Renal cortex interstitium (tissue), 15 donors: ENCODE results near the gene COX15. TPM values are rescaled to one million over a fixed set of nuclear protein-coding genes. Genes with fewer than 3 reads are reported as not detected.

Experiments
- DNase-seq, 11 donors: peaks; one replicate each; pipeline ENCODE4 v3.0.0-alpha.2; 2013; ENCODE audit warnings: low read depth in 9 of 11, low spot score in 4 of 11; ENCODE audit errors: extremely low read depth in 1 of 11
- long read RNA-seq, 16 experiments: transcript quantifications; one replicate each; lab custom pipeline, GENCODE V29; 2026
- polyA plus RNA-seq, 3 donors: library from polyadenylated mRNA; unstranded; fragments of 120-200 nt; gene quantifications; one replicate each; pipeline ENCODE4 v1.2.1, GENCODE V29; 2013; ENCODE audit not compliant: insufficient read length in 3 of 3

Gene COX15
- polyA plus RNA-seq: 10 to 100 TPM; 46.3 to 62.1 (median 56.0) TPM
- long read RNA-seq, donor 1, transcript COX15-201 (9 exons, 2,356 nt): major isoform, 5 of 6 reads
- long read RNA-seq, donor 1, partial matches to known transcripts: 0 of 6 reads
- long read RNA-seq, donor 1, other reads (novel, unspliced or antisense): 0 of 6 reads
- long read RNA-seq, donor 2, partial matches to known transcripts: 0 of 4 reads
- long read RNA-seq, donor 2, other reads (novel, unspliced or antisense): 0 of 4 reads
- long read RNA-seq, donor 3, transcript COX15-201 (9 exons, 2,356 nt): major isoform, 12 of 14 reads
- long read RNA-seq, donor 3, partial matches to known transcripts: 0 of 14 reads
- long read RNA-seq, donor 3, other reads (novel, unspliced or antisense): 0 of 14 reads
- long read RNA-seq, donor 4, transcript COX15-201 (9 exons, 2,356 nt): major isoform, 5 of 6 reads
- long read RNA-seq, donor 4, partial matches to known transcripts: 0 of 6 reads
- long read RNA-seq, donor 4, other reads (novel, unspliced or antisense): 0 of 6 reads
- long read RNA-seq, donor 5: 0 reads
- long read RNA-seq, donor 6, transcript COX15-203 (2 exons, 366 nt): minor isoform, 5 of 33 reads
- long read RNA-seq, donor 6, transcript COX15-201 (9 exons, 2,356 nt): major isoform, 6 of 33 reads
- long read RNA-seq, donor 6, partial matches to known transcripts: 22 of 33 reads
- long read RNA-seq, donor 6, other reads (novel, unspliced or antisense): 0 of 33 reads
- long read RNA-seq, donor 7, transcript COX15-201 (9 exons, 2,356 nt): major isoform, 5 of 10 reads
- long read RNA-seq, donor 7, partial matches to known transcripts: 5 of 10 reads
- long read RNA-seq, donor 7, other reads (novel, unspliced or antisense): 0 of 10 reads
- long read RNA-seq, donor 8, transcript COX15-201 (9 exons, 2,356 nt): major isoform, 9 of 14 reads
- long read RNA-seq, donor 8, partial matches to known transcripts: 0 of 14 reads
- long read RNA-seq, donor 8, other reads (novel, unspliced or antisense): 0 of 14 reads
- long read RNA-seq, donor 9, transcript COX15-201 (9 exons, 2,356 nt): major isoform, 8 of 8 reads
- long read RNA-seq, donor 9, partial matches to known transcripts: 0 of 8 reads
- long read RNA-seq, donor 9, other reads (novel, unspliced or antisense): 0 of 8 reads
- long read RNA-seq, donor 10, transcript COX15-201 (9 exons, 2,356 nt): major isoform, 8 of 8 reads
- long read RNA-seq, donor 10, partial matches to known transcripts: 0 of 8 reads
- long read RNA-seq, donor 10, other reads (novel, unspliced or antisense): 0 of 8 reads
- long read RNA-seq, donor 11, partial matches to known transcripts: 5 of 9 reads
- long read RNA-seq, donor 11, other reads (novel, unspliced or antisense): 0 of 9 reads
- long read RNA-seq, donor 12, partial matches to known transcripts: 0 of 4 reads
- long read RNA-seq, donor 12, other reads (novel, unspliced or antisense): 0 of 4 reads
- long read RNA-seq, donor 13: 0 reads
- long read RNA-seq, donor 14, transcript COX15-201 (9 exons, 2,356 nt): major isoform, 6 of 6 reads
- long read RNA-seq, donor 14, partial matches to known transcripts: 0 of 6 reads
- long read RNA-seq, donor 14, other reads (novel, unspliced or antisense): 0 of 6 reads
- long read RNA-seq, donor 15, partial matches to known transcripts: 0 of 5 reads
- long read RNA-seq, donor 15, other reads (novel, unspliced or antisense): 0 of 5 reads
- long read RNA-seq, donor 16, transcript COX15-201 (9 exons, 2,356 nt): major isoform, 16 of 36 reads
- long read RNA-seq, donor 16, partial matches to known transcripts: 18 of 36 reads
- long read RNA-seq, donor 16, other reads (novel, unspliced or antisense): 0 of 36 reads

- peak; percentile 94 to 99 (median 96) for DNase-seq
Observed at GRCh38 chr10:99732033-99732842, at the start of gene COX15, which contains the start of gene CUTC. COX15 (minus strand) TSS chr10:99732127; CDS start chr10:99732049, 78 bp downstream. CUTC (plus strand) TSS chr10:99732234; CDS start chr10:99732349, 115 bp downstream.

- DNase-seq: peak in 2 of 11 donors; percentile 13 to 15
Observed at GRCh38 chr10:99779335-99779734, 47.4 kb upstream of the COX15 start.

- DNase-seq: no peak
Observed at GRCh38 chr10:99777918-99778714, 46.2 kb upstream of the COX15 start.

- DNase-seq: peak in 1 of 11 donors; percentile 18
Observed at GRCh38 chr10:99775850-99776249, 43.9 kb upstream of the COX15 start.

GRCh38 chr10:99770408-99771045, 38.6 kb upstream of the COX15 start:
- DNase-seq: no peak

- DNase-seq: no peak
Observed at GRCh38 chr10:99769706-99770105, 37.8 kb upstream of the COX15 start.

GRCh38 chr10:99768556-99768955, 36.6 kb upstream of the COX15 start:
- no peak for DNase-seq

GRCh38 chr10:99767901-99768300, 36.0 kb upstream of the COX15 start:
- DNase-seq: no peak

GRCh38 chr10:99766302-99766681, 34.4 kb upstream of the COX15 start:
- no peak for DNase-seq

GRCh38 chr10:99765672-99766301, 33.9 kb upstream of the COX15 start:
- DNase-seq: no peak

- DNase-seq: no peak
Observed at GRCh38 chr10:99761365-99761764, 29.4 kb upstream of the COX15 start.

- DNase-seq: no peak
Observed at GRCh38 chr10:99760321-99760720, 28.4 kb upstream of the COX15 start.

- DNase-seq: peak in 1 of 11 donors; percentile 35
Observed at GRCh38 chr10:99758211-99758891, 26.4 kb upstream of the COX15 start.

GRCh38 chr10:99756159-99756558, 24.2 kb upstream of the COX15 start:
- no peak for DNase-seq

GRCh38 chr10:99754670-99755069, 22.7 kb upstream of the COX15 start:
- no peak for DNase-seq
